HG03439 (cell line): ENCODE measurements around the gene OGFRL1.
"Not testable (repeated sequence)": the region's sequence is repeated elsewhere in the genome, so short reads cannot be mapped to it uniquely, and the experiment has no call there.

Experiments used
- ATAC-seq: cut with Tn5 transposase; IDR thresholded peaks from one replicate; pipeline ENCODE4 v1.9.1; 2021; ENCODE audit warnings: mild to moderate bottlenecking, moderate library complexity; ENCODE audit not compliant: unreplicated experiment

OGFRL1 gene

GRCh38 chr6:71288228-71289038 is at the start of gene OGFRL1:
TSS of gene OGFRL1 (plus strand) at chr6:71288811. CDS start at chr6:71288937, 126 bp downstream.
- peak; percentile 92 for ATAC-seq

- no peak for ATAC-seq
Observed at GRCh38 chr6:71239694-71240093, 48.9 kb upstream of the OGFRL1 start.

- no peak for ATAC-seq
Observed at GRCh38 chr6:71245265-71246049, 43.2 kb upstream of the OGFRL1 start.

- no peak for ATAC-seq
Observed at GRCh38 chr6:71246596-71246995, 42.0 kb upstream of the OGFRL1 start.

GRCh38 chr6:71248306-71248765 is 40.3 kb upstream of the OGFRL1 start:
- ATAC-seq: no peak

- ATAC-seq: no peak
Observed at GRCh38 chr6:71248878-71249544, 39.6 kb upstream of the OGFRL1 start.

- no peak for ATAC-seq
Observed at GRCh38 chr6:71250099-71250602, 38.5 kb upstream of the OGFRL1 start.

GRCh38 chr6:71252410-71252809 is 36.2 kb upstream of the OGFRL1 start:
- no peak for ATAC-seq

- no peak for ATAC-seq
Observed at GRCh38 chr6:71252960-71253359, 35.7 kb upstream of the OGFRL1 start.

GRCh38 chr6:71254323-71254722 is 34.3 kb upstream of the OGFRL1 start:
- ATAC-seq: no peak

- ATAC-seq: no peak
Observed at GRCh38 chr6:71258078-71258866, 30.3 kb upstream of the OGFRL1 start.

GRCh38 chr6:71259888-71260604 is 28.6 kb upstream of the OGFRL1 start:
- ATAC-seq: no peak

GRCh38 chr6:71262914-71263313 is 25.7 kb upstream of the OGFRL1 start:
- ATAC-seq: no peak

- ATAC-seq: not testable (repeated sequence)
Observed at GRCh38 chr6:71266392-71266791, 22.2 kb upstream of the OGFRL1 start.

- ATAC-seq: peak; percentile 46
Observed at GRCh38 chr6:71268735-71269437, 19.7 kb upstream of the OGFRL1 start.

- ATAC-seq: no peak
Observed at GRCh38 chr6:71277926-71278600, 10.5 kb upstream of the OGFRL1 start.

GRCh38 chr6:71279321-71279720 is 9.3 kb upstream of the OGFRL1 start:
- ATAC-seq: no peak

- ATAC-seq: no peak
Observed at GRCh38 chr6:71279740-71280139, 8.9 kb upstream of the OGFRL1 start.

GRCh38 chr6:71280701-71281100 is 7.9 kb upstream of the OGFRL1 start:
- no peak for ATAC-seq
